ENCODE data around the gene MSMO1.

The MSMO1 gene

GRCh38 chr4:165360985-165361670 is 33.7 kb downstream of the MSMO1 start:
- DNase-seq (ENCODE audit: low spot score) = no peak

GRCh38 chr4:165361810-165362209 is 34.3 kb downstream of the MSMO1 start:
- no peak for DNase-seq (ENCODE audit: low spot score)

DNA sequence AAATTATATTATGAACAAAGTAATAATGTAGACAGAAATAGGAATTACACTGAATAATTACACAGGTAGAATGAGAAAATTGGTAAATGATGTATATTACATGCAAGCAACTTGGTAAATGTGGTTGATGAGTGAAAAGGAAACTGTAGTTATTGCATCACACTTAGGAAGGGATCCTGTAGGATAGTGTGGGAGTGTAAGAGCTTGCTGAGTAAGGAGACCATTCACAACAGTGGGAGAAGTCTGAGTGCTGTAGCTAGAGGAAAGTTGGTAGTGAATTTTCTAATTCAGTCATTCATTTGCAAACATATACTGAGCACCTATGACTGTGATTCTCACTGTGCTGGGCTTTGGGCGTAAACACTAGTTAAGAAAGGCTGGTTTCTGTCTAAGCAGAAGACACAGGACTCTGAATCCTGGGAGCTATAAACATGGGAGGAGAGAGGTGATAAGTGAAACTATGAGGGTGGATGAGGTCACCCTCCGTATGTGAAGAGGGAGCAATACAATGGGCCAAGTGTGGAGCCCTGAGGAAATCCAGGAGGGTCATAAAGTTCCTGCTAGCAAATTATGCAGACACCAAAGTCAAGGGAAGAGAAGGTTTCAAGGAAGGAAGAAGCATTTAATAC is 37.1 kb downstream of the MSMO1 start:
- DNase-seq (ENCODE audit: low spot score) = peak; percentile 29

DNA sequence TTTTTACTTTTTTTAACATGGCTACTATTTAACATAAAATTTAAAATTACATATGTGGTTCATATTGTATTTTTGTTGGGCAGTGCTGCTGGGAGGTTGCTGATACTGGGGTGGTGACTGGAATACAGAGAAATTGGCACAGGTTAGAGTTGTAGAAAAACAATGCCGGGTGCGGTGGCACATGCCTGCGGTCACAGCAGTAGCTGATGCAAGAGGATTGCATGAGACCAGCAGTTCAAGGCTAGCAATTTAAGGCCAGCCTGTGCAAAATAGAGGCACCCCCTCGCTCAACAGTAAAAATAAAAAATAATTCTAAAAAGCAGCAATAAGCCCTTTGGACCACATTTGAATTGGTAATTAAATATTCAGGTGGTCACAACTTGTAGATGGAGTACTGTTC is 39.6 kb downstream of the MSMO1 start:
- DNase-seq (ENCODE audit: low spot score) = no peak

- DNase-seq (ENCODE audit: low spot score) = no peak
Observed at GRCh38 chr4:165368114-165368513, 40.6 kb downstream of the MSMO1 start.

- DNase-seq (ENCODE audit: low spot score) = no peak
Observed at GRCh38 chr4:165368567-165368966, 41.1 kb downstream of the MSMO1 start.

GRCh38 chr4:165369522-165369921 is 42.1 kb downstream of the MSMO1 start:
- no peak for DNase-seq (ENCODE audit: low spot score)

- DNase-seq (ENCODE audit: low spot score) = no peak
Observed at GRCh38 chr4:165370530-165370929, 43.1 kb downstream of the MSMO1 start.

DNA sequence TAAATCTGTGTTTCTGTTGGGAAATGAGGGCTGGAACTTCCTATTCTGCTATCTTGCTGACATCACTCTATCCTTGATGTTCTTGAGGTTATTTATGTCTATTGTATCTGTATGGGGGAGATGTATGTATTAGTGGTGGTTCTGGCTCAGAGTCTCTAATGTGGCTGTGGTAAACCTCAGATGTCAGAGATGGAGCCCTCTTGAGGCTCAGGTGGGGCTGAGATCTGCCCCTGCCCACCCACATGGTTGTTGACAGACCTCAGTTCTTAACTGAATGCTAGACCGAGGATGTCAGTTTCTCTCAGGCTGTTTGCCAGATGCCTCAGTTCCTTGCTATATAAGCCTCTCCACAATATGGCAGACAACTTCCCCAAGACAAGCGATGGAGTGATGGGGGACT is 48.0 kb downstream of the MSMO1 start:
- DNase-seq (ENCODE audit: low spot score) = no peak

DNA sequence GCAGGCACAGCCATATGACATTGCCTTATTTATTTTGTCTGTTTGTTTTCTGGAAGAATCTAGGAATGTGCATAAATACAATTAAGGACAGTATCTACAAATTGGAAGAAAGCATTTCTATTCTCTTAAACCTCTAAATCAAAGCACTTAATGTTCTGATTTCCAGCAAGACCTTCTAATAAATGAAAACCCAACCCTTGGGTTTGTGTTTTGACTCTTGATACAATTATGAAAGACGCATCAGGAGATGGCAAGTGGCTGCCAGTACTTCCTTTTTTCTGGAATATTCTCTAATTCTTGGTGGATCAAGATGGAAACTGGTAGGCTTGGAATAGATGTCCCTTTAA is 50.9 kb downstream of the MSMO1 start:
- DNase-seq (ENCODE audit: low spot score) = no peak

- DNase-seq (ENCODE audit: low spot score) = peak; percentile 91
Observed at GRCh38 chr4:165378745-165379677, 51.5 kb downstream of the MSMO1 start, which contains the start of gene CPE. Gene CPE, plus strand, starts transcription at chr4:165379008. Its CDS starts 214 bp downstream, at chr4:165379222.

DNA sequence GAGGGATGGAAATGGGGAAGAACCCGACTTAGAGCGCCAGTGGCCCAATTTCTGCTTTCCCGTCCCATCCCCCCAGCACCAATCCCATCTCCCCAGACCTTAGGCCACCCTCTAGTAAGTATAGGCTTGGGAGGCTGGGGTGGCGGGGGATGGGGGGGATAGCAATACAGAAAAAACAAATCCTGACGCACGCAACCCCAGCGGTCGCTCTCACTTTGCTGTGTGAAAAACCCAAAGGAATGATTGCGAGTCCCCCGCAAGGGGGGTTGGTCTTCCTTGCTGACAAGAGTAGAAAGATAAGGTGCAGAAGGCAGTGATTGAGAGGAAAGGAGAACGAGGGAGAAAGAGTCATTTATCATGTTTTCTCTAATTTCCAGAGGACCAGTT is 52.2 kb downstream of the MSMO1 start:
- DNase-seq (ENCODE audit: low spot score) = no peak

- no peak for DNase-seq (ENCODE audit: low spot score)
Observed at GRCh38 chr4:165380805-165381204, 53.3 kb downstream of the MSMO1 start.

DNA sequence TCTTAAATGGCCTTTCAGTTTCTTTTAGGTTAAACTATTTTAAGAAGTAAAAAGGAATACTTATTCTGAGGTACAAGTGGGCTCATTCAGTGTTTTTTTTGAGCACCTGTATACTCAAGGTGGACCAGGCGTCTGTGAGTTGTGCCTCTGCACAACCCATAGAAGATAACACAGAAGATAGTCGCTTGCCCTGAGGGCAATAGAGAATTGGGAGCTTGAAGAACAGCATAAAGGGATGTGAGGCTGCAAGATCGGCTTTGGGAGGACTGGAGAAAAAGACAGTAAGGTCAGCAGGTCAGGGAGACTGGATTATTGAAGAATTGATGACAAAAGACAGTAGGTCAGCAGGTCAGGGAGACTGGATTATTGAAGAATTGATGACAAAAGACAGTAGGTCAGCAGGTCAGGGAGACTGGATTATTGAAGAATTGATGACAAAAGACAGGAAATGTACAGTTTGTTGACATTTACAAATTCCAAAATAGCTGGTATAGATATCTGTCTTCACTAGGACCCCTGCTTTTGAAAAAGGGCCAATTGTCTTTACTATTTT is 54.4 kb downstream of the MSMO1 start:
- DNase-seq (ENCODE audit: low spot score) = no peak

- DNase-seq (ENCODE audit: low spot score) = no peak
Observed at GRCh38 chr4:165382640-165383039, 55.2 kb downstream of the MSMO1 start.

GRCh38 chr4:165383591-165384073 is 56.2 kb downstream of the MSMO1 start:
- DNase-seq (ENCODE audit: low spot score) = no peak

DNA sequence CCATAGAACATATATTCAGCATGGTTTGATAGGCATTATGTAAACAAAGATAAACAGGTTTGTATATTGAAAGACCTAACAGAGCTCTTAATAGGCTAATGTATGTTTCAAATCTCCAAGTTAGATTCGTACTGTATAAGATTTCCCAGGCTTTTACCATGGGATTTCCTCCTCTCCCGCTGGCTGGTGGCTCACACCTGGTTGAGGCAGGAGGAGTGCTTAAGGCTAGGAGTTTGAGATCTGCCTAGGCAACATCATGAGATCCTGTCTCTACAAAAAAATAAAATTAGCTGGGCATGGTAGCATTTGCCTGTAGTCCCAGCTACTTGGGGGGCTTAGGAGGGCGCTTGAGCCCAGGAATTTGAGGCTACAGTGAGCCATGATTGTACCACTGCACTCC is 56.7 kb downstream of the MSMO1 start:
- DNase-seq (ENCODE audit: low spot score) = no peak

- DNase-seq (ENCODE audit: low spot score) = no peak
Observed at GRCh38 chr4:165384598-165384997, 57.1 kb downstream of the MSMO1 start.

DNA sequence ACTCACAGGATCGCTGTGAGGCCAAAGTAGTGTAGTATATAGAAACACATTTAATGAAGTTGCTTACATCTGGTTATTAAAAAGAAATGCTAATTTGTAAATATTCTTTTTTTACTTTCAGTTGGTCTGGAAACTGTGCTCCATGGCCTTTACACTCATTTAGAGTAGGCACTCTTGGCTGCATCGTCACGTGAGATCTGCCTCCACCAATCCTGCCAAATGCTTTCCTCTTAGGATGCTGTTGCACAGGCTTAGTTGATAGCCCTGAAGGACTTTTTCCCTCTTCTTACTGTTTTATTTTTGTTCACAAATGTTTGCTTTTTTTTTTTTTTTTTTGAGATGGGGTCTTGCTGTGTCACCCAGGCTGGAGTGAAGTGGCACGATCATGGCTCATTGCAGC is 57.7 kb downstream of the MSMO1 start:
- DNase-seq (ENCODE audit: low spot score) = no peak

DNA sequence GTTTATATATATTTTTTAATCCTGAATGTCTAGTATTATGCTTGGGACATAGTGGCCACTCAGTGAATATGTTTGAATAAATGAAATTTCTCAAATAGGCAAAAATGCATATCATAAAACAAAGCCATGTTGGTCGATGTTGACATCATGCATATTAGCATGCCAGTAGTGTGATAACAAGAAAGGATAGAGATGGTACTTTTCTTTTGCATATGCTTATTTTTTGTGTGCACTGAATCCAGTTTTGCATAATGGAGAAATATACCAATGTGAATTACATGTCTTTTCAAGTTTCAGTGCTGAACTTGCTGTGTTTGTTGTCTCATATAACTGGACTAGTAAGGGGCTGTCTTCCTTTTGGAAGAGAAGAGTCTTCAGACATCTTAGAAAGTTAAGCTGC is 58.9 kb downstream of the MSMO1 start:
- no peak for DNase-seq (ENCODE audit: low spot score)

DNA sequence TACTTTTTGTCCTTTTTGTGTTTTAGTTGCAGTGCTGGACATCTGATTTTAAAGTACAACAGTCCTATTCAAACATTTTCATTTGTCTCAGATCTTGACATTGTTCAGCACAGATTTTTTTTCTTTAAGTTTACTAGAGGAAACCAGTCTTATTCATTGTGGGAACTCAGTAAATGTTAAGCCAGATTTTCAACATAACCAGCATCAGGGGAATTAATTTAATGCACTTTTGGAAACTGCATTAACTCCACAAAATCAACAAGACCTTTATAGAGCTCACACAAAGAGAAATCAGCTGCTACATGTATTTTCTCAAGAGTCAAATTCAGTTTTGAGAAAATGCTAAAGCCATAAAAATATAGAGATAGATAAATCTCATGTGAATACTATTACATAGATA is 61.3 kb downstream of the MSMO1 start:
- no peak for DNase-seq (ENCODE audit: low spot score)
